Natural killer cell (primary cell): ENCODE results near the gene CDHR3. TPM values are rescaled to one million over a fixed set of nuclear protein-coding genes. Genes with fewer than 3 reads are reported as not detected.

Experiments used
- ATAC-seq, 3 donors: fragments of 150-1000 bp in 2 of 3; fragments of 200-7000 bp in 1 of 3; cut with Tn5 transposase; 1 replicate in 1 of 3; 2 replicates in 2 of 3; pipeline ENCODE4 v1.10.0; 2021; ENCODE audit warnings: mild to moderate bottlenecking in 2 of 3, moderate library complexity in 2 of 3
- DNase-seq, 2 donors: peaks; one replicate each; pipeline versions ENCODE4 v3.0.0 to v3.0.0-alpha.2; 2013 to 2021; ENCODE audit warnings: mixed read lengths in 1 of 2
- H3K27ac ChIP-seq: one replicate; pipeline ENCODE4 v1.5.1; 2013; ENCODE audit warnings: mild to moderate bottlenecking, low read length
- H3K27me3 ChIP-seq: one replicate; pipeline ENCODE4 v1.6.1; 2013; ENCODE audit warnings: low read length; ENCODE audit not compliant: control insufficient read depth, insufficient read depth
- H3K36me3 ChIP-seq: one replicate; pipeline ENCODE4 v1.6.1; 2013; ENCODE audit warnings: low read length; ENCODE audit not compliant: control insufficient read depth, insufficient read depth
- H3K4me1 ChIP-seq: one replicate; pipeline ENCODE4 v1.6.1; 2013; ENCODE audit warnings: low read length; ENCODE audit not compliant: control insufficient read depth, insufficient read depth
- H3K4me3 ChIP-seq: one replicate; pipeline ENCODE4 v1.5.1; 2013; ENCODE audit warnings: low read length
- H3K9me3 ChIP-seq: one replicate; pipeline ENCODE4 v1.6.1; 2013; ENCODE audit warnings: low read length; ENCODE audit not compliant: control insufficient read depth, insufficient read depth
- H3K27ac Mint-ChIP-seq, 2 donors: one replicate each; pipeline ENCODE4 v1.8.0; 2022; ENCODE audit warnings: mild to moderate bottlenecking in 2 of 2, mixed read lengths in 2 of 2, moderate library complexity in 1 of 2
- H3K27me3 Mint-ChIP-seq, 2 donors: one replicate each; pipeline ENCODE4 v1.8.0; 2022; ENCODE audit warnings: low read depth in 2 of 2, mixed read lengths in 2 of 2
- H3K36me3 Mint-ChIP-seq: one replicate; pipeline ENCODE4 v1.8.0; 2022; ENCODE audit warnings: mixed read lengths
- H3K4me1 Mint-ChIP-seq, 2 donors: one replicate each; pipeline ENCODE4 v1.8.0; 2022; ENCODE audit warnings: mixed read lengths in 2 of 2
- H3K4me3 Mint-ChIP-seq: one replicate; pipeline ENCODE4 v1.8.0; 2022; ENCODE audit warnings: mild to moderate bottlenecking, moderate library complexity, mixed read lengths
- H3K9me3 Mint-ChIP-seq, 2 donors: one replicate each; pipeline ENCODE4 v1.8.0; 2022; ENCODE audit warnings: mixed read lengths in 2 of 2
- WGBS: methylation state at CpG from one replicate; pipeline ENCODE4 v1.1.7; 2013; ENCODE audit warnings: missing lambda C conversion rate; ENCODE audit not compliant: insufficient coverage; 5-methylcytosine and 5-hydroxymethylcytosine counted together
- intact Hi-C: fragments of 100-400 bp; cut with micrococcal nuclease; formaldehyde crosslinking; loops from one replicate; pipeline ENCODE4 v1.14.2; 2022
- total RNA-seq, 4 donors: library from RNA; stranded (reverse); fragments of 120-200 nt in 1 of 4; gene quantifications; one replicate each; pipeline versions ENCODE4 v1.2.3 to v1.2.4, GENCODE V29; 2013 to 2022
- TF ChIP-seq, protein P1 (sequence below): fragments of 200-600 bp; IDR thresholded peaks from one replicate; pipeline ENCODE4 v1.8.0; 2022; ENCODE audit warnings: antibody characterized with exemption

The CDHR3 gene
- total RNA-seq, 3 donors from 2014 or later (not counting 1 experiment from before 2014, with no cell fraction given), result 9.2 to 12.4 (median 10.2) TPM

- Mint-ChIP-seq H3K4me3 (no peak overlapping the region), H3K36me3 (peaks cover 7% of the 10 kb centered on the region), H3K27ac (no peak overlapping the region), H3K4me1 (peaks cover 30 to 34% of the 10 kb centered on the region in 2 donors), H3K9me3 (no peaks in the 10 kb centered on the region), H3K27me3 (peaks cover 36 to 75% of the 10 kb centered on the region in 2 donors)
- Histone ChIP-seq H3K4me3 (no peak overlapping the region), H3K27me3 (peaks cover 18% of the 10 kb centered on the region), H3K9me3 (no peaks in the 10 kb centered on the region), H3K4me1 (peaks cover 36% of the 10 kb centered on the region), H3K27ac (no peak overlapping the region), H3K36me3 (no peaks in the 10 kb centered on the region)
- TF ChIP-seq, protein P1, sequence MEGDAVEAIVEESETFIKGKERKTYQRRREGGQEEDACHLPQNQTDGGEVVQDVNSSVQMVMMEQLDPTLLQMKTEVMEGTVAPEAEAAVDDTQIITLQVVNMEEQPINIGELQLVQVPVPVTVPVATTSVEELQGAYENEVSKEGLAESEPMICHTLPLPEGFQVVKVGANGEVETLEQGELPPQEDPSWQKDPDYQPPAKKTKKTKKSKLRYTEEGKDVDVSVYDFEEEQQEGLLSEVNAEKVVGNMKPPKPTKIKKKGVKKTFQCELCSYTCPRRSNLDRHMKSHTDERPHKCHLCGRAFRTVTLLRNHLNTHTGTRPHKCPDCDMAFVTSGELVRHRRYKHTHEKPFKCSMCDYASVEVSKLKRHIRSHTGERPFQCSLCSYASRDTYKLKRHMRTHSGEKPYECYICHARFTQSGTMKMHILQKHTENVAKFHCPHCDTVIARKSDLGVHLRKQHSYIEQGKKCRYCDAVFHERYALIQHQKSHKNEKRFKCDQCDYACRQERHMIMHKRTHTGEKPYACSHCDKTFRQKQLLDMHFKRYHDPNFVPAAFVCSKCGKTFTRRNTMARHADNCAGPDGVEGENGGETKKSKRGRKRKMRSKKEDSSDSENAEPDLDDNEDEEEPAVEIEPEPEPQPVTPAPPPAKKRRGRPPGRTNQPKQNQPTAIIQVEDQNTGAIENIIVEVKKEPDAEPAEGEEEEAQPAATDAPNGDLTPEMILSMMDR, result no peak
- WGBS, result 97% methylated on average over 2 of the region's 2 CpGs
- DNase-seq, result no peak
- intact Hi-C loops, result no loop called here
- no peak for ATAC-seq
Observed at GRCh38 chr7:106019470-106019820, 56.4 kb downstream of the CDHR3 start.

DNA sequence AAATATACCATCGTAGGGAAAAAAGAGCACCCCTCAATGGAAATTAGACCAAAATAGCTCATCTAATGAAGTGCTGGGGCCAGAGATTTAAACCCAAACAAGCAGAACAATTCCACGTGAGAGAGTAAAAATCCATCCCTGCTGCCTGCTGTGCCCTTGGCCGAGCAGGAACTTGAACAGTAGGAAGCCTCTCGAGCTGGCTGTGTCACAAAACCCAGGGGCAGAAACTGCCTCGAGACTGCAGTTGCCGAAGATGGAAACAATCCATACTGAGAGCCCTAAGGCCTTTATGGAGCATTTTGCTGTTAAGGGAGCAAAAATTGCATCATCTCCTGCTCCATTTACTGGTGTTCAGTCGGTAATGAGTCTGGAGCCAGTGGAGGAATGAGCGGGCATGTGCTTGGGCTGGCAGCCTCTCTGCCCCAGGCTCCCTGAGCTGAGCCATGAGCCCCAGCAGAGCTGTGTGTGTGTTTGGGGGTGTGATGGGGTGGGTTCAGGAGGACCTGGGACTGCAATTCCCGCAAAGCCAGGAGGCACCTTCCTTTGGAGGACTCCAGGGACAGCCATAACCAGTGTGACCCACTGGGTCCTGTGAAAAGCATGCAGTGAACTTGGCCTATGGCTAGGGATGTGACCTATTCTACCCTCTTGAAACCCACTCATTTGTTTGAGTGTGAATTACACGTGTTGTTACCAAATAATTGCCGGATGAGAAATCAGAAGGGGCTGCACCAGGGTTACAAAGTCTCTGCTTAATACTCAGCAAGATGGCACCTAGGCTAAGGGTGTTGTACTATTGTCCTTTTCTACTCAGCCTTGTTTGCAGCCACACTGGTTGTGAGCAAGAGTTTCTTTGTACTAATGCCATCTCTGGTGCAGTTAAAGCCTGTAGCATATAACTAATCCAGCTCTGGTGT, 58.3 kb downstream of the CDHR3 start:
- peaks cover 18% of the 10 kb centered on the region for H3K27me3 ChIP-seq
- H3K4me3 ChIP-seq, result no peak overlapping the region
- Mint-ChIP-seq H3K27me3 (peaks cover 46 to 75% of the 10 kb centered on the region in 2 donors), H3K4me3 (no peak overlapping the region), H3K9me3 (no peaks in the 10 kb centered on the region), H3K4me1 (peaks cover 30 to 32% of the 10 kb centered on the region in 2 donors), H3K36me3 (peaks cover 4% of the 10 kb centered on the region), H3K27ac (peak overlapping the region; percentile 24 to 75)
- no peak overlapping the region for H3K27ac ChIP-seq
- H3K36me3 ChIP-seq, result no peaks in the 10 kb centered on the region
- intact Hi-C loops, result no loop called here
- WGBS, result 89% methylated on average over 11 of the region's 11 CpGs
- H3K4me1 ChIP-seq, result peaks cover 37% of the 10 kb centered on the region
- no peaks in the 10 kb centered on the region for H3K9me3 ChIP-seq
- TF ChIP-seq, protein P1, result no peak
- ATAC-seq (peak in 1 of 3 donors; percentile 18), DNase-seq (no peak)

- Histone ChIP-seq H3K27me3 (peaks cover 21% of the 10 kb centered on the region), H3K36me3 (no peaks in the 10 kb centered on the region), H3K27ac (peak overlapping the region; percentile 50), H3K4me1 (peaks cover 37% of the 10 kb centered on the region), H3K9me3 (no peaks in the 10 kb centered on the region), H3K4me3 (no peak overlapping the region)
- peak overlapping the region; percentile 2 for H3K4me3 Mint-ChIP-seq
- H3K27ac Mint-ChIP-seq, result peak overlapping the region; percentile 24 to 75
- DNase-seq, result peak; percentile 31 to 96
- TF ChIP-seq, protein P1, result no peak
- peaks cover 29 to 30% of the 10 kb centered on the region in 2 donors for H3K4me1 Mint-ChIP-seq
- ATAC-seq, result peak; percentile 82 to 85 (median 83)
- intact Hi-C loops, result no loop called here
- no peaks in the 10 kb centered on the region for H3K36me3 Mint-ChIP-seq
- 8% methylated on average over 6 of the region's 8 CpGs for WGBS
- peaks cover 46 to 76% of the 10 kb centered on the region in 2 donors for H3K27me3 Mint-ChIP-seq
- no peaks in the 10 kb centered on the region for H3K9me3 Mint-ChIP-seq
Observed at GRCh38 chr7:106022193-106022821, 59.2 kb downstream of the CDHR3 start.
